ENCODE results near the gene TNFRSF9.

DNA sequence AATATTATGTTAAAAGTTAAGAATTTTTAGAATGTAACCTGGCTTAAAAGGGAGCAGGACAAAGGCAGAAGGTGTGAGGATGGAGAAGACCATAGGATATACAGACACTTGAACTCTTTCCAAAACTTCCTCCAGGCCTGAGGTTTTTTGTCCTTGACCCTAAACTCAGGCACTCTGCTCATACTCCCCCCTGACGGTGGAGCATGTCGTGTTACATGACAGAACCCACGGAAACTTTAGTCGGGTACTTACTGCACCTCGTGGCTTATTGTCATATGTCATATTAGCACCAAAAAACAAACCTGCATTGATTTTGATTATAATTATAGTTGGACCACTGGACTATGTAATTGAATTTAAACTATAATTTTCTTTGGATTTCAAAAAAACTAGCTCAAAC is 20.8 kb downstream of the TNFRSF9 start:
- TF ChIP-seq, protein P1, sequence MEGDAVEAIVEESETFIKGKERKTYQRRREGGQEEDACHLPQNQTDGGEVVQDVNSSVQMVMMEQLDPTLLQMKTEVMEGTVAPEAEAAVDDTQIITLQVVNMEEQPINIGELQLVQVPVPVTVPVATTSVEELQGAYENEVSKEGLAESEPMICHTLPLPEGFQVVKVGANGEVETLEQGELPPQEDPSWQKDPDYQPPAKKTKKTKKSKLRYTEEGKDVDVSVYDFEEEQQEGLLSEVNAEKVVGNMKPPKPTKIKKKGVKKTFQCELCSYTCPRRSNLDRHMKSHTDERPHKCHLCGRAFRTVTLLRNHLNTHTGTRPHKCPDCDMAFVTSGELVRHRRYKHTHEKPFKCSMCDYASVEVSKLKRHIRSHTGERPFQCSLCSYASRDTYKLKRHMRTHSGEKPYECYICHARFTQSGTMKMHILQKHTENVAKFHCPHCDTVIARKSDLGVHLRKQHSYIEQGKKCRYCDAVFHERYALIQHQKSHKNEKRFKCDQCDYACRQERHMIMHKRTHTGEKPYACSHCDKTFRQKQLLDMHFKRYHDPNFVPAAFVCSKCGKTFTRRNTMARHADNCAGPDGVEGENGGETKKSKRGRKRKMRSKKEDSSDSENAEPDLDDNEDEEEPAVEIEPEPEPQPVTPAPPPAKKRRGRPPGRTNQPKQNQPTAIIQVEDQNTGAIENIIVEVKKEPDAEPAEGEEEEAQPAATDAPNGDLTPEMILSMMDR (IDR thresholded peaks at IDR 0.05): no peak
- no peak for TF ChIP-seq POLR2A (IDR thresholded peaks at IDR 0.05)
